SU-DHL-6 (cell line): Measurements from ENCODE around the gene RECQL5.

ENCODE experiments used
- H2AFZ ChIP-seq: fragments of 200-600 bp; sonication (generic); 2 replicates; pipeline ENCODE4 v1.6.1; 2014; ENCODE audit warnings: low read depth, mild to moderate bottlenecking, moderate library complexity, mixed read lengths, antibody characterized with exemption, low read length; ENCODE audit not compliant: severe bottlenecking
- H3F3A ChIP-seq: fragments of 200-600 bp; shearing (Covaris generic); 2 replicates; pipeline ENCODE4 v1.6.0; 2016; ENCODE audit warnings: antibody characterized with exemption, mild to moderate bottlenecking; ENCODE audit not compliant: insufficient read depth
- H3K27ac ChIP-seq: fragments of 200-600 bp; sonication (generic); 2 replicates; pipeline ENCODE4 v1.5.1; 2016; ENCODE audit warnings: low read depth, mild to moderate bottlenecking, low read length, moderate library complexity, mixed read lengths
- H3K27me3 ChIP-seq: fragments of 200-600 bp; sonication (generic), shearing (Covaris generic); 2 replicates; pipeline ENCODE4 v1.6.0; 2014; ENCODE audit warnings: mild to moderate bottlenecking, low read length
- H3K36me3 ChIP-seq: fragments of 200-600 bp; sonication (generic); 2 replicates; pipeline ENCODE4 v1.6.1; 2014; ENCODE audit warnings: mild to moderate bottlenecking, low read length, mixed read lengths
- H3K4me2 ChIP-seq: fragments of 300-600, 200-600 bp; shearing (Covaris generic), sonication (generic); 2 replicates; pipeline ENCODE4 v1.6.0; 2014; ENCODE audit warnings: low read length, low read depth, mild to moderate bottlenecking; ENCODE audit not compliant: poor library complexity, severe bottlenecking
- H3K4me3 ChIP-seq: fragments of 200-600 bp; sonication (generic); 2 replicates; pipeline ENCODE4 v1.5.1; 2014; ENCODE audit warnings: antibody characterized with exemption, low read length, mild to moderate bottlenecking, mixed read lengths; ENCODE audit not compliant: insufficient read depth, poor library complexity, severe bottlenecking
- H3K79me2 ChIP-seq: fragments of 200-600 bp; sonication (generic); 2 replicates; pipeline ENCODE4 v1.6.1; 2014; ENCODE audit warnings: mild to moderate bottlenecking, low read length, moderate library complexity; ENCODE audit not compliant: insufficient read depth
- H3K9ac ChIP-seq: fragments of 200-600 bp; sonication (generic); 2 replicates; pipeline ENCODE4 v1.7.0; 2014; ENCODE audit warnings: mild to moderate bottlenecking, low read length
- H3K9me2 ChIP-seq: fragments of 200-600 bp; sonication (generic); replicated peaks from 2 replicates; pipeline ENCODE4 v1.6.1; 2014; ENCODE audit warnings: low read length; ENCODE audit not compliant: insufficient read depth
- H3K9me3 ChIP-seq: fragments of 200-600 bp; sonication (generic); 2 replicates; pipeline ENCODE4 v1.6.1; 2014; ENCODE audit warnings: low read length, mixed read lengths; ENCODE audit not compliant: insufficient read depth
- H4K20me1 ChIP-seq: fragments of 200-600 bp; sonication (generic); 2 replicates; pipeline ENCODE4 v1.6.1; 2014; ENCODE audit warnings: low read depth, mild to moderate bottlenecking, antibody characterized with exemption, low read length, moderate library complexity, mixed read lengths
- CTCF ChIP-seq: fragments of 200-600 bp; sonication (generic); IDR thresholded peaks from one replicate; pipeline ENCODE4 v1.5.1; 2017; ENCODE audit warnings: antibody characterized with exemption, mild to moderate bottlenecking, low read length, moderate library complexity; ENCODE audit not compliant: insufficient read depth, poor library complexity, severe bottlenecking
- EZH2phosphoT487 ChIP-seq: fragments of 200-600 bp; sonication (generic), shearing (Covaris generic); conservative IDR thresholded peaks from 2 replicates; pipeline ENCODE4 v1.6.1; 2018; ENCODE audit warnings: mild to moderate bottlenecking, antibody characterized with exemption, low read length, moderate library complexity, mixed read lengths

The RECQL5 gene

GRCh38 chr17:75646638-75646992, 20.3 kb downstream of the RECQL5 start:
- Histone ChIP-seq H3K4me3 (no peak overlapping the region), H3K36me3 (no peaks in the 10 kb centered on the region), H3F3A (no peaks in the 10 kb centered on the region; the same call in 1 of the 2 replicates), H3K79me2 (no peaks in the 10 kb centered on the region), H4K20me1 (no peaks in the 10 kb centered on the region), H3K9me2 (no peaks in the 10 kb centered on the region), H3K27ac (no peak overlapping the region), H3K9me3 (no peaks in the 10 kb centered on the region), H3K9ac (no peak overlapping the region), H2AFZ (no peak overlapping the region), H3K4me2 (no peak overlapping the region), H3K27me3 (no peaks in the 10 kb centered on the region)
- TF ChIP-seq CTCF: no peak
- no peak for TF ChIP-seq EZH2phosphoT487

- Histone ChIP-seq H3K79me2 (no peaks in the 10 kb centered on the region), H3K4me3 (no peak overlapping the region), H3F3A (no peaks in the 10 kb centered on the region; the same call in 1 of the 2 replicates), H3K9ac (no peak overlapping the region), H3K9me2 (no peaks in the 10 kb centered on the region), H3K27ac (no peak overlapping the region), H3K27me3 (no peaks in the 10 kb centered on the region), H3K9me3 (no peaks in the 10 kb centered on the region), H3K36me3 (no peaks in the 10 kb centered on the region), H4K20me1 (no peaks in the 10 kb centered on the region), H2AFZ (no peak overlapping the region), H3K4me2 (no peak overlapping the region)
- TF ChIP-seq EZH2phosphoT487: no peak
- TF ChIP-seq CTCF: no peak
These were observed 20.9 kb downstream of the RECQL5 start for GRCh38 chr17:75645889-75646637.

- Histone ChIP-seq H3K4me3 (no peak overlapping the region), H2AFZ (no peak overlapping the region), H4K20me1 (no peaks in the 10 kb centered on the region), H3K27ac (no peak overlapping the region), H3F3A (no peaks in the 10 kb centered on the region; the same call in 1 of the 2 replicates), H3K9ac (no peak overlapping the region), H3K4me2 (no peak overlapping the region), H3K9me2 (no peaks in the 10 kb centered on the region), H3K27me3 (no peaks in the 10 kb centered on the region), H3K79me2 (no peaks in the 10 kb centered on the region), H3K36me3 (no peaks in the 10 kb centered on the region), H3K9me3 (no peaks in the 10 kb centered on the region)
- TF ChIP-seq EZH2phosphoT487: no peak
- no peak for TF ChIP-seq CTCF
These were observed 21.5 kb downstream of the RECQL5 start for GRCh38 chr17:75645501-75645888.
